ENCODE data around the gene CXCR5.
"Not testable (repeated sequence)": the region's sequence is repeated elsewhere in the genome, so short reads cannot be mapped to it uniquely, and the experiment has no call there.

CXCR5 gene, protein sequence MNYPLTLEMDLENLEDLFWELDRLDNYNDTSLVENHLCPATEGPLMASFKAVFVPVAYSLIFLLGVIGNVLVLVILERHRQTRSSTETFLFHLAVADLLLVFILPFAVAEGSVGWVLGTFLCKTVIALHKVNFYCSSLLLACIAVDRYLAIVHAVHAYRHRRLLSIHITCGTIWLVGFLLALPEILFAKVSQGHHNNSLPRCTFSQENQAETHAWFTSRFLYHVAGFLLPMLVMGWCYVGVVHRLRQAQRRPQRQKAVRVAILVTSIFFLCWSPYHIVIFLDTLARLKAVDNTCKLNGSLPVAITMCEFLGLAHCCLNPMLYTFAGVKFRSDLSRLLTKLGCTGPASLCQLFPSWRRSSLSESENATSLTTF

GRCh38 chr11:118883368-118884071 is at the start of gene CXCR5:
TSS of gene CXCR5 (plus strand) at chr11:118883892. CDS start at chr11:118883942, 50 bp downstream.
- no peak within 1 kb of the TSS for H3K4me3 ChIP-seq (ENCODE audit: low read length)
- DNase-seq (ENCODE audit: low read depth), result no peak

GRCh38 chr11:118834427-118835028 is 49.2 kb upstream of the CXCR5 start:
- DNase-seq (ENCODE audit: low read depth), result no peak
- no peak overlapping the region for H3K4me3 ChIP-seq (ENCODE audit: low read length)
- no peak for TF ChIP-seq CTCF (IDR thresholded peaks at IDR 0.05; ENCODE audit: insufficient read depth, low read depth, low read length, missing control alignments)

More at GRCh38 chr11:118883368-118884071, at the start of gene CXCR5:
- TF ChIP-seq CTCF (IDR thresholded peaks at IDR 0.05; ENCODE audit: insufficient read depth, low read depth, low read length, missing control alignments), result no peak

- DNase-seq (ENCODE audit: low read depth), result no peak
- TF ChIP-seq CTCF (IDR thresholded peaks at IDR 0.05; ENCODE audit: insufficient read depth, low read depth, low read length, missing control alignments), result no peak
- no peak overlapping the region for H3K4me3 ChIP-seq (ENCODE audit: low read length)
These were observed 45.8 kb upstream of the CXCR5 start for GRCh38 chr11:118837868-118838267.

GRCh38 chr11:118838905-118839553 is 44.7 kb upstream of the CXCR5 start:
- no peak overlapping the region for H3K4me3 ChIP-seq (ENCODE audit: low read length)
- DNase-seq (ENCODE audit: low read depth), result no peak
- no peak for TF ChIP-seq CTCF (IDR thresholded peaks at IDR 0.05; ENCODE audit: insufficient read depth, low read depth, low read length, missing control alignments)

- DNase-seq (ENCODE audit: low read depth), result no peak
- no peak overlapping the region for H3K4me3 ChIP-seq (ENCODE audit: low read length)
- no peak for TF ChIP-seq CTCF (IDR thresholded peaks at IDR 0.05; ENCODE audit: insufficient read depth, low read depth, low read length, missing control alignments)
These were observed 42.0 kb upstream of the CXCR5 start for GRCh38 chr11:118841469-118842242.

- peak; percentile 56 for DNase-seq (ENCODE audit: low read depth)
These were observed 41.3 kb upstream of the CXCR5 start for GRCh38 chr11:118842369-118842768.

DNA sequence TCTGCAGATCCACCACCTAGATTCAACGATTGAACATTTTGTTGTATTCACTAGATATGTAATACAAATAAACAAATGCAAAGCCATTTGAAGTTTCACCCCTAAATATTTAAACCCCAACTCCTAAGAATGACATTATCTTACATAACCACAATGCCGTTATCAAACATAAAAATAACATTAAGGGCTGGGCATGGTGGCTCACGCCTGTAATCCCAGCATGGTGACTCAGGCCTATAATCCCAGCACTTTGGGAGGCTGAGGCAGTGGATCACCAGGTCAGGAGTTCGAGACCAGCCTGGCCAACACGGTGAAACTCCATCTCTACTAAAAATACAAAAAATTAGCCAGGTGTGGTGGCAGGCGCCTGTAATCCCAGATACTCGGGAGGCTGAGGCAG is 40.8 kb upstream of the CXCR5 start:
- H3K4me3 ChIP-seq (ENCODE audit: low read length); DNase-seq (ENCODE audit: low read depth): not testable (repeated sequence)

More at GRCh38 chr11:118842369-118842768, 41.3 kb upstream of the CXCR5 start:
- no peak for TF ChIP-seq CTCF (IDR thresholded peaks at IDR 0.05; ENCODE audit: insufficient read depth, low read depth, low read length, missing control alignments)
- H3K4me3 ChIP-seq (ENCODE audit: low read length), result no peak overlapping the region

All from epithelial cell of esophagus (primary cell).